Astrocyte of the spinal cord (primary cell): Measurements from ENCODE around the gene DDX41.
A peak's percentile ranks its signal among the peaks of the same experiment; 100 is the strongest.

Experiments used
- DNase-seq: peaks from one replicate; pipeline ENCODE4 v3.0.0; 2011; ENCODE audit warnings: low read depth, low spot score
- H3K4me3 ChIP-seq: 2 replicates; pipeline ENCODE4 v1.5.1; 2011; ENCODE audit warnings: low read depth, mild to moderate bottlenecking, low read length, moderate library complexity
- CTCF ChIP-seq: IDR thresholded peaks from 2 replicates; pipeline ENCODE4 v1.5.1; 2012; ENCODE audit warnings: low read depth, mild to moderate bottlenecking, low read length, inconsistent platforms
- in situ Hi-C: cut with HindIII; loops from 2 replicates; pipeline ENCODE4 v1.10.0; 2017; ENCODE audit warnings: low sequenced_read_pairs

The DDX41 gene

DNA sequence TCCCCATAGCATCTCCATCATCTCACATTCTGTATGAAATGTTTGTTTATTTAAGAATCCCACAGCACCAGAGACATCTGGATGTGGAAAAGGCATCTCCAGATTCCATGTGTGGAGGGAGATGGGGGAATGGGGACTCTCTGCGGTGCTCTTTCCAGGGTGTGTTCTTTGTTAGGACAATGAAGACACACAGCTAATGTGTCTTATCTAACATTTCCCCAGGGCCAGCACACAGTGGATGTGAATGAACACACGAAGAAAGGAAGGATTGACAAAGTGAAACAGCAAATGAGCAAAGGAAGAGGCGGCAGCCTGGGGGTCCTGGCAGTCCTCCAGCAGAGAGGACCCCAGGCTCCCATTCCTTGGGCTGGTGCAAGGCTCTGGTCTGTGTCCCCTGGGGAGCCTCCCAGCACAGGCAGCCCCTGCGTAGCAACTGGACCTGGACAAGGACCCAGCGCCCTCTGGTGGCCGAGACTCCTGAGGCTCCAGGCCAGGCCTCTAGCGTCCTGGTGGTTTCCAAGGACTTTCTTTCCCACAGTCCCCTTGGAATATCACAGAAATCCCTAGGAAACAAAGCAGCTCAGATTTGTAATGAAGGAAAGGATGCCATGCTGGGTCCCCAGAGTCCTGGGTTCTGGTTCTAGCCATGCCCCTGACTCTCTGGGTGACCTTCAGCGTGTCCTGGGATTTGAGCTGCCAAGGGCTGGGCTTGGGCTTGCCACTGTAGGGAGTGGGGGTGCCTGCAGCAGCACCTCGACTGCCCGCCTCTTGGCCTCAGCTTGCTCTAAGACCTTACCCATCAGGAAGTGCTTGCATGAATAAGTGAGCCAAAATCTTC is 15.9 kb downstream of the DDX41 start:
- peak; percentile 82 for DNase-seq
- TF ChIP-seq CTCF: peak; percentile 99
- in situ Hi-C loops: no loop called here
- H3K4me3 ChIP-seq: no peak overlapping the region

DNA sequence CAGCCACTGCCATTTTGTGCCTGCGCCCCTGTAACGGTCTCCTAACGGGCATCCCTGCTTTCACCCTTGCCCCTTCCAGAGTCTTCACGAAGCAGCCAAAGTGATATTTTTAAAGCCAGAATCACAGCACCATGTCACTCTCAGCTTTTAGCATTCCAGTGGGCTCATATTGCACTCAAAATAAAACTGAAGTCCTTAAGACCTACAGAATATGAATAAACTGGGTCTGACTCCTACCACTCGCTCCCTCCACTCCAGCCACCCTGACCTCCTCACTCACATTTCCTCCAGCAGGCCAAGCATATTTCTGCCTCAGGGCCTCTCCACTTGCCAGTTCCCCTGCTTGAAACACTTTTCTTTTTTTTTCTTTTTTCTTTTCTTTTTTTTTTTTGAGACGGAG is 16.9 kb downstream of the DDX41 start:
- DNase-seq: no peak
- no peak for TF ChIP-seq CTCF
- in situ Hi-C loops: no loop called here
- no peak overlapping the region for H3K4me3 ChIP-seq

- DNase-seq: peak; percentile 8
Observed at GRCh38 chr5:177498013-177498787, 18.6 kb downstream of the DDX41 start.

DNA sequence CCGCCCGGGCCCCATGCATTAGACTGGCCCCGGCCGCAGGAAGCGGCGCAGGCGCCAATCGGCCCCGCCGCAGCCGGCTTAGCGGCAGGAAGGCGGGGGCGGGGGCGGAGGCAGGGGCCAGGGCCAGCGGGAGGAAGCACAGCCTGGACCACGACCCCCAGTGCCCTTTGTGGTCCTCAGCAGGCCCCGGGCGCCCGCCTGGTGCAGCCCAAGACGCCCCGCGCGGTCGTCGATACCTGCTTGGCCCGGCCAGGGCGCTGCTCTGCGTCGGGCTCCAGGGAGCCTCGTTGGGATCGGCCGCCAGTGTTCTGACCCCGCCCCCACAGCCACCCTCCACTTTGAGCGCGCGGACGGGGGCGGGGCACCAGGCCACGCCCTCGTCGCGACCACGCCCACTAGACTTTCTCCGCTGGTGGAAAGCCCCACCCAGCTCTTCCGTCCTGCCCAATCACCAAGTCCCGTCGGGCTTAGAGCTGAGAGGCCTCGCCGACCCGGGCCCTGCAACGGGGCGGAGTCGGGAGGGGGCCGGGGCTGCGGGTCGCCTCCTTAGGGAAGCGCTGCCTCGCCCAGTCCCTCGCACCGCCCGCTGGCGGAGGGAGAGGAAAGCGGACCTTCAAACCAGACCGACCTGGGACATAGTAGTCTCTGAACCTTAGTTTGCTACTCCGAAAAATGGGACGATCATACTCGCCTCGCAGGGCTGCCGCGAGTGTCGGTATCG is 19.3 kb downstream of the DDX41 start, which contains the start of gene PDLIM7:
Gene PDLIM7, minus strand, starts transcription at position 313 of the 721 bp plus-strand sequence. CDS start 1,092 bp downstream, outside the sequence.
- no peak for TF ChIP-seq CTCF
- peak within 1 kb of the TSS; percentile 65 for H3K4me3 ChIP-seq

More at GRCh38 chr5:177498013-177498787, 18.6 kb downstream of the DDX41 start:
- no peak for TF ChIP-seq CTCF
- in situ Hi-C loops: no loop called here
- H3K4me3 ChIP-seq: peak overlapping the region; percentile 45

DNA sequence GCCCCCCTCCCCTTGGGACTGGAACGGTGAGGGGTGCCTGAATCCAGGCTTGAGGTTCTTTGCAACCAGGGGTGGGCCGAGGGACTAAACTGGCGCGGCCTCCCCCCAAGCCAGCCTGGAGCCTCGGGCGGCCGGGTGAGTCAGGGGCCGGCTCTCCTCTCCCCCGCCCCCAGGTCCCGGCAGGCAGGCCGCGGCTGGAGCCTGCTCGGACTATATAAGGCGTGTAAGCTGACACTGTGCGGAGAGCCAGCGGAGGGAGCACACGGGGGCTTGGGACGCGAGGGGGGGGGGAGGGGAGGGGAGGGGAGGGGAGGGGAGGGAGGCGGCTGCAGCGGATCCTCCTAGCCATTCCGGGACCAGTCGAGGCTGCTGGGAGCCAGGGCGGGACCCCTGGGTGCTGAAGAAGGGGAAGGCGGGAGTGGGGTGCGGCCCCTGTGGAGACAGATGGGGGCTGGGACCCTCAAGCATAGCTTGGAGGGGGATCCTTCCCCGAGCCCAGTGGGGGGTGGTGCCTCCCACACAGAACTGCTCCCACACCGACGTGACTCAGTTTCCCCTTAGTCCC is 20.0 kb downstream of the DDX41 start:
- TF ChIP-seq CTCF: no peak
- in situ Hi-C loops: no loop called here
- H3K4me3 ChIP-seq: peak overlapping the region; percentile 65
- DNase-seq: peak; percentile 97

More for the DNA sequence above, 19.3 kb downstream of the DDX41 start, which contains the start of gene PDLIM7:
- DNase-seq: peak; percentile 99
- in situ Hi-C loops: no loop called here
